Uterus (tissue), 4 donors: Measurements from ENCODE around the gene CRELD2. TPM values are rescaled to one million over a fixed set of nuclear protein-coding genes. Genes with fewer than 3 reads are reported as not detected.

ENCODE experiments used
- DNase-seq, 2 donors: peaks; one replicate each; pipeline ENCODE4 v3.0.0-alpha.2; 2019 to 2020
- H3K27ac ChIP-seq, 2 donors: fragments of 200-600 bp; sonication (generic); 1 replicate in 1 of 2; 2 replicates in 1 of 2; pipeline ENCODE4 v1.5.1; 2016 to 2018
- H3K27me3 ChIP-seq, 2 donors: fragments of 200-600 bp; sonication (generic); one replicate each; pipeline ENCODE4 v1.5.1; 2018 to 2019; ENCODE audit warnings: control low read depth in 1 of 2
- H3K36me3 ChIP-seq, 2 donors: fragments of 200-600 bp; sonication (generic); one replicate each; pipeline ENCODE4 v1.5.1; 2019; ENCODE audit warnings: control low read depth in 1 of 2
- H3K4me1 ChIP-seq, 2 donors: fragments of 200-600 bp; sonication (generic); one replicate each; pipeline ENCODE4 v1.5.1; 2018 to 2019; ENCODE audit warnings: control low read depth in 1 of 2
- H3K4me3 ChIP-seq, 2 donors: fragments of 200-600 bp; sonication (generic); 1 replicate in 1 of 2; 2 replicates in 1 of 2; pipeline ENCODE4 v1.5.1; 2018 to 2019; ENCODE audit warnings: mild to moderate bottlenecking in 1 of 2
- H3K9me3 ChIP-seq, 2 donors: fragments of 200-600 bp; sonication (generic); one replicate each; pipeline ENCODE4 v1.5.1; 2019; ENCODE audit warnings: control low read depth in 1 of 2
- CTCF ChIP-seq, 4 experiments: fragments of 200-600 bp in 2 of 4; fragments of 450-650 bp in 2 of 4; sonication (generic) in 2 of 4; IDR thresholded peaks; one replicate each; pipeline ENCODE4 v1.5.1; 2016 to 2019; ENCODE audit warnings: antibody characterized with exemption in 4 of 4, mild to moderate bottlenecking in 2 of 4, moderate library complexity in 1 of 4
- POLR2A ChIP-seq, 2 donors: fragments of 450-650 bp; IDR thresholded peaks; one replicate each; pipeline ENCODE4 v1.6.1; 2016; ENCODE audit warnings: antibody characterized with exemption in 2 of 2, mild to moderate bottlenecking in 1 of 2, moderate library complexity in 1 of 2
- intact Hi-C: fragments of 100-400 bp; cut with DNase I; formaldehyde crosslinking; loops from one replicate; pipeline ENCODE4 v1.15.1; 2023; ENCODE audit warnings: low total_unique reads
- total RNA-seq, 4 donors: library from RNA; depleted of rRNA in 3 of 4; stranded (reverse); fragments of >200 nt in 3 of 4; gene quantifications; one replicate each; pipeline versions ENCODE4 v1.1.0 to v1.2.4, GENCODE V29; 2014 to 2023
- donor health status: DM: yes; HTN: yes; CAD: no.

Gene CRELD2
- total RNA-seq, 4 donors from 2014 or later, result 3.6 to 37.0 (median 14.6) TPM

DNA sequence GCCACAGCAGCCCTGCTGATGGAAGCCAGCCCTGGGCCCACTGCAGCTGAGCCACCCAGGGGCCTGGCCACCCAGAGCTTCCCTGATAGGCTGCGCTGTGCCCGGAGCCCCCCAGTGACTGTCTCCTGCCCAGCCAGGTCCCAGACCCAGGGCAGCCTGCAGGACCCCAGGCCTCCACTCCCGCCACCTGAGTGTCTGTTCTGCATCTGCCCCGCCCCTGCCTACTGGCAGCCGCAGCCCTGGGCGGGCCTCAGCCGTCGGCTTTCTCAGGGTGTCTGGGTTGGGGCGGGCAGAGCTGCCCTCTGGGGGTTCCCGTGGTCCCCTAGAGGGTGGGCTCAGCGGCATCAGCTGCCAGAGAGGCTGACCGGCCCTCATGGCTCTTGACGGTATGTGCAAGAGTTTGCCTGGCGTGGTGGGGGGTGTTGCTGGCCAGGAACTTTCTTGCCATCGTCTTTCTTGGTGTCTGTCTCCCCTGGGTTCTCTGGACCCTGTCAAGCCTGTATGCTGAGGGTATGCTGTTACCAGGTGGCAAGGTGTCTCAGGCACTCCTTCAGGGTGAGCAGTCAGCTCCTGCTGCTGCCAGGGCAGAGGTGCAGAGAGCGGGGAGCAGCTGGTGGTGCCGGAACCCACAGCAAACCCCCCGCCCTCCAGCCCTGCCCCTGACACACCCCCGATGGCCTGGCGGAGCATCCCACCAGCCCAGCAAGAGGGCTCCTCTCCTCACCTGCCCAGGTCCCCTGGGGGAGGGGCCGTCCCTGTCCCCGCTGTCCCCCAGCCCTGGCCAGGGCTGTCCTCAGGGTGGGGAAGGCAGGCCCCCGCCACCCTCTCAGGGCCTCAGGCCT, 29.9 kb downstream of the CRELD2 start:
- intact Hi-C loops, result no loop called here
- DNase-seq, result no peak
- Histone ChIP-seq H3K9me3 (no peaks in the 10 kb centered on the region), H3K4me1 (peaks cover 0 to 3% of the 10 kb centered on the region in 2 donors), H3K4me3 (no peak overlapping the region), H3K36me3 (no peaks in the 10 kb centered on the region), H3K27me3 (no peaks in the 10 kb centered on the region), H3K27ac (no peak overlapping the region)
- TF ChIP-seq POLR2A (IDR thresholded peaks at IDR 0.05) (no peak), CTCF (IDR thresholded peaks at IDR 0.05) (no peak)

DNA sequence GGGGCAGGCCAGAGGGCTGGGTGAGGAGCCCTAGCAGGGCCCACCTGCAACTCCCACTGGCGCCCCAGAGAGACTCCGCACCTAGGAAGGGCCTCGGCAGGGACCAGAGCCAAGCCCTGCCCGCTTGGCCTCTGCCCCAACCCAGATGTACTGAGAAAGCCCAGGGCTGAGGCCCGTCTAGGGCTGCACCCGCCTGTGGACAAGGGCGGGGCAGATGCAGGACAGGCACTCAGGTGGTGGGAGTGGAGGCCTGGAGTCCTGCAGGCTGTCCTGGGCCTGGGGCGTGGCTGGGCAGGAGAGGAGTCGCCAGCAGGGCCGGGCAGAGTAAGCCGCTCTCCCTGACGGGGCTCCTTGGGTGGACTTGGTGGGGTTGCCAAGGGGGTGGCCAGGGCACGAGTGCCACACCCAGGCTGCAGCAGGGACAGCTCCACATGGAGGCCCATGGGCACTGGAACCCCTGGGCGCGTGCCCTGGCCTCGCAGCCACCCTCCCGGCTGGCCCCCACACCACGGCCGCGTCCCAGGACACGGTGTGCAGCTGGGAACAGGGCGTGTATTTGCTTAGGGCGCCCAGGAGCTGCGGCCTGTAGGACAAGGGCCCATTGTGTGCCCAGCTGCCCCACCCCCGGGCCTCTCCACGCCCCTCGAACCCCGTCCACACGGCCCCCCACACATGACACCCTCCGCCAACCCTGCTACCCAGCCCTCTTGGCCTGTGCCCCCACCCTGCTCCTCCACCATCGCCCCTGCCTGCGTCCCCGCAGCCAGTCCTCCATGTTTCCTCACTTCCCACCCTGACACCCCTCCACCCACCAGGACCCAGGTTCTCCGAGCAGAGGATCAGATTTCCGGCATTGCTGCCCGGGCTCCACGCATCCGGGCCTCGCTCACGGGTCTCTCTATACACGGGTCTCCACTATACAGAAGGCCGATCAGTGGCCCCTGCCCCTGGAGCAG, 30.8 kb downstream of the CRELD2 start:
- Histone ChIP-seq H3K27me3 (no peaks in the 10 kb centered on the region), H3K36me3 (no peaks in the 10 kb centered on the region), H3K9me3 (no peaks in the 10 kb centered on the region), H3K4me1 (peaks cover 0 to 3% of the 10 kb centered on the region in 2 donors), H3K4me3 (no peak overlapping the region), H3K27ac (no peak overlapping the region)
- no peak for TF ChIP-seq CTCF (IDR thresholded peaks at IDR 0.05)
- peak in 1 of 2 donors; percentile 22 for TF ChIP-seq POLR2A (IDR thresholded peaks at IDR 0.05)
- no peak for DNase-seq
- intact Hi-C loops, result no loop called here

- no peak for DNase-seq
- Histone ChIP-seq H3K9me3 (no peaks in the 10 kb centered on the region), H3K4me1 (peaks cover 0 to 3% of the 10 kb centered on the region in 2 donors), H3K4me3 (no peak overlapping the region), H3K27me3 (no peaks in the 10 kb centered on the region), H3K27ac (no peak overlapping the region), H3K36me3 (no peaks in the 10 kb centered on the region)
- intact Hi-C loops, result no loop called here
- TF ChIP-seq CTCF (IDR thresholded peaks at IDR 0.05) (no peak), POLR2A (IDR thresholded peaks at IDR 0.05) (no peak)
Measured at GRCh38 chr22:49949914-49950292, 31.5 kb downstream of the CRELD2 start.

DNA sequence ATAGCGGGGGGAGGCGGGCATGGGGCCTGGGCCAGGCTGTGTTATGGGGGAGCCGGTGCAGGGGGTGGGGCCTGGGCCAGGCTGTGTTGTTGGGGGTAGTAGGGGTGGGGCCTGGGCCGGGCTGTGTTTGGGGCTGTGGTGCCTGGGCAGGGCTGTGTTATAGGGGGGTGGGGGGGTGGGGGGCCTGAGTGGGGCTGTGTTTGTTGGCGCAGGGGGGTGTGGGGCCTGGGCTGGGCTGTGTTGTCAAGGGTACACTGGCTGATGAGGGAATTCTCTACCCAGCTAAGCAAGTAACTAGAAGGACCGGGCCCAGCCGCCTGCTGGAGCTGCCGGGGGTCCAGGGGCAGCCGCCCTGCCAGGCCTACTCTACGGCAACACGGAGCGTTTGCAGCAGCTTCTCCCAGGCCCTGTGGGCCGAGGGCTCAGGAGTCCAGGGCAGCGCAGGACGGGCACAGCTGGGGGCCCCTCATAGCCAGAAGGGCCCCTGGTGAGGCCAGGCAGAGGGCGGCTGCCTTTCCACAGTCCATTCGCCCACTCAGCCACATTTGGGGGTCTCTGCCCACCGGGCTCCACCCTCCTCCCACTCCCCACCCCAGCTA, 32.1 kb downstream of the CRELD2 start:
- peaks cover 0 to 3% of the 10 kb centered on the region in 2 donors for H3K4me1 ChIP-seq
- no peak for TF ChIP-seq CTCF (IDR thresholded peaks at IDR 0.05)
- TF ChIP-seq POLR2A (IDR thresholded peaks at IDR 0.05), result no peak
- no peak for DNase-seq
- no peak overlapping the region for H3K27ac ChIP-seq
- H3K4me3 ChIP-seq, result no peak overlapping the region
- intact Hi-C loops, result no loop called here
- no peaks in the 10 kb centered on the region for H3K9me3 ChIP-seq
- no peaks in the 10 kb centered on the region for H3K27me3 ChIP-seq
- H3K36me3 ChIP-seq, result no peaks in the 10 kb centered on the region
